HepG2 (cell line): Measurements from ENCODE around the gene ZDHHC21. TPM values are rescaled to one million over a fixed set of nuclear protein-coding genes. Genes with fewer than 3 reads are reported as not detected.

ENCODE experiments used
- AKAP8 ChIP-seq: sonication (generic); formaldehyde crosslinking; IDR thresholded peaks from 2 replicates; pipeline ENCODE4 v1.5.1; 2020; ENCODE audit warnings: mild to moderate bottlenecking, missing genetic modification reagents
- CSRNP2 ChIP-seq: sonication (generic); formaldehyde crosslinking; conservative IDR thresholded peaks from 2 replicates; pipeline ENCODE4 v1.8.0; 2022; ENCODE audit warnings: low read depth, missing genetic modification reagents
- DZIP1 ChIP-seq: sonication (generic); formaldehyde crosslinking; IDR thresholded peaks from 2 replicates; pipeline ENCODE4 v1.5.0; 2020; ENCODE audit warnings: mild to moderate bottlenecking, missing genetic modification reagents
- FIP1L1 ChIP-seq: fragments of 200-400 bp; formaldehyde crosslinking; IDR thresholded peaks from 2 replicates; pipeline ENCODE4 v1.6.1; 2018; ENCODE audit warnings: low read depth, mild to moderate bottlenecking, low read length, moderate library complexity, borderline replicate concordance; ENCODE audit not compliant: insufficient read depth
- GZF1 ChIP-seq: sonication (generic); formaldehyde crosslinking; IDR thresholded peaks from 2 replicates; pipeline ENCODE4 v1.5.1; 2020; ENCODE audit warnings: mild to moderate bottlenecking, missing genetic modification reagents
- KAT2B ChIP-seq: fragments of 150-350 bp; IDR thresholded peaks from 2 replicates; pipeline ENCODE4 v1.6.1; 2014; ENCODE audit warnings: low read depth, low read length, borderline replicate concordance
- NONO ChIP-seq, 2 experiments: fragments of 450-650 bp in 1 of 2; sonication (generic) in 1 of 2; formaldehyde crosslinking in 1 of 2; IDR thresholded peaks in 1 of 2; conservative IDR thresholded peaks in 1 of 2; 2 replicates each; pipeline versions ENCODE4 v1.6.1 to v1.8.0; 2017 to 2022; ENCODE audit warnings: mild to moderate bottlenecking in 1 of 2, missing genetic modification reagents in 1 of 2, moderate library complexity in 1 of 2
- PHF5A ChIP-seq: IDR thresholded peaks from one replicate; pipeline ENCODE4 v1.6.1; 2018; ENCODE audit warnings: low read depth, missing genetic modification reagents; ENCODE audit not compliant: unreplicated experiment
- PRDM10 ChIP-seq: sonication (generic); formaldehyde crosslinking; IDR thresholded peaks from 2 replicates; pipeline ENCODE4 v1.4.0; 2020; ENCODE audit warnings: low read depth, missing genetic modification reagents
- SKIL ChIP-seq: sonication (generic); formaldehyde crosslinking; IDR thresholded peaks from 2 replicates; pipeline ENCODE4 v1.8.0; 2022; ENCODE audit warnings: missing genetic modification reagents, mild to moderate bottlenecking, moderate library complexity, borderline replicate concordance
- SMAD9 ChIP-seq: sonication (generic); formaldehyde crosslinking; IDR thresholded peaks from 2 replicates; pipeline ENCODE4 v1.5.1; 2020; ENCODE audit warnings: mild to moderate bottlenecking, missing genetic modification reagents
- ZFP36L1 ChIP-seq: sonication (generic); formaldehyde crosslinking; IDR thresholded peaks from 2 replicates; pipeline ENCODE4 v1.8.0; 2022; ENCODE audit warnings: mild to moderate bottlenecking, missing genetic modification reagents, moderate library complexity
- ZKSCAN1 ChIP-seq: fragments of 150-350 bp; IDR thresholded peaks from 2 replicates; pipeline ENCODE4 v1.6.1; 2014; ENCODE audit warnings: low read length
- ZNF296 ChIP-seq: sonication (generic); formaldehyde crosslinking; conservative IDR thresholded peaks from 2 replicates; pipeline ENCODE4 v1.5.0; 2020; ENCODE audit warnings: mild to moderate bottlenecking, missing genetic modification reagents
- ZNF414 ChIP-seq: sonication (generic); formaldehyde crosslinking; IDR thresholded peaks from 2 replicates; pipeline ENCODE4 v1.5.0; 2020; ENCODE audit warnings: missing genetic modification reagents
- ZNF672 ChIP-seq: sonication (generic); formaldehyde crosslinking; IDR thresholded peaks from 2 replicates; pipeline ENCODE4 v1.8.1; 2022; ENCODE audit warnings: missing genetic modification reagents
- ZNF7 ChIP-seq: IDR thresholded peaks from 2 replicates; pipeline ENCODE4 v1.6.1; 2016; ENCODE audit warnings: missing biosample characterization, missing genetic modification reagents
- ZNF75D ChIP-seq: sonication (generic); formaldehyde crosslinking; IDR thresholded peaks from 2 replicates; pipeline ENCODE4 v1.8.1; 2023; ENCODE audit warnings: missing genetic modification reagents, mild to moderate bottlenecking, borderline replicate concordance
- polyA plus RNA-seq, 8 experiments: library from polyadenylated mRNA; depleted of rRNA in 3 of 8; stranded (reverse) in 7 of 8; unstranded in 1 of 8; fragments of >200 nt; fragmentation: Illumina TruSeq in 4 of 8; extraction: Trizol in 4 of 8; gene quantifications; 2 replicates each; pipeline versions ENCODE4 v1.2.1 to v1.2.3, GENCODE V29; 2011 to 2016; ENCODE audit warnings: low read depth in 4 of 8, missing spikeins in 1 of 8, mixed read lengths in 1 of 8; ENCODE audit not compliant: insufficient read depth in 1 of 8
- total RNA-seq, 5 experiments: library from RNA; depleted of rRNA; stranded (reverse); fragments of >200 nt; fragmentation: Illumina TruSeq; extraction: Trizol; gene quantifications; 2 replicates each; pipeline ENCODE4 v1.2.3, GENCODE V29; 2016; ENCODE audit warnings: low read depth in 1 of 5

Gene ZDHHC21
- total and polyA plus RNA-seq, 2 of the 13 experiments (the other 11 are each of a cell fraction or from before 2014, with no cell fraction given) = 2.4 to 3.7 TPM

- TF ChIP-seq PHF5A (CRISPR knock-in tag) = no peak
- TF ChIP-seq CSRNP2 (CRISPR knock-in tag) = no peak
- no peak for TF ChIP-seq KAT2B
- TF ChIP-seq ZNF296 = no peak
- no peak for TF ChIP-seq ZNF672 (CRISPR knock-in tag)
- no peak for TF ChIP-seq SMAD9 (CRISPR knock-in tag)
- no peak for TF ChIP-seq ZFP36L1 (CRISPR knock-in tag)
- TF ChIP-seq SKIL (CRISPR knock-in tag) = no peak
- TF ChIP-seq AKAP8 (CRISPR knock-in tag) = 0 out of 2 replicates have a peak, but pooled peaks have one; percentile 30
- TF ChIP-seq GZF1 (CRISPR knock-in tag) = no peak
- peak; percentile 75 for TF ChIP-seq ZNF414 (CRISPR knock-in tag)
- no peak for TF ChIP-seq ZNF7 (CRISPR knock-in tag)
- TF ChIP-seq FIP1L1 = no peak
- 0 out of 2 replicates have a peak, but pooled peaks have one; percentile 66 for TF ChIP-seq DZIP1 (CRISPR knock-in tag)
- no peak; the same call in 1 of the 2 replicates for TF ChIP-seq PRDM10 (CRISPR knock-in tag)
- TF ChIP-seq ZNF75D (CRISPR knock-in tag) = peak; percentile 69; the same call in 1 of the 2 replicates
- no peak for TF ChIP-seq ZKSCAN1
- no peak for TF ChIP-seq NONO (IDR thresholded peaks at IDR 0.05)
- TF ChIP-seq NONO (CRISPR knock-in tag; conservative IDR thresholded peaks at IDR 0.05) = peak; percentile 81
Measured at GRCh38 chr9:14693251-14693861, at the start of gene ZDHHC21 (continued).
